HG03520 (cell line): ENCODE data around the gene MT1B.

ENCODE experiments used
- ATAC-seq: cut with Tn5 transposase; IDR thresholded peaks from one replicate; pipeline ENCODE4 v1.9.1; 2021; ENCODE audit warnings: mild to moderate bottlenecking, moderate library complexity; ENCODE audit not compliant: unreplicated experiment

Gene MT1B

DNA sequence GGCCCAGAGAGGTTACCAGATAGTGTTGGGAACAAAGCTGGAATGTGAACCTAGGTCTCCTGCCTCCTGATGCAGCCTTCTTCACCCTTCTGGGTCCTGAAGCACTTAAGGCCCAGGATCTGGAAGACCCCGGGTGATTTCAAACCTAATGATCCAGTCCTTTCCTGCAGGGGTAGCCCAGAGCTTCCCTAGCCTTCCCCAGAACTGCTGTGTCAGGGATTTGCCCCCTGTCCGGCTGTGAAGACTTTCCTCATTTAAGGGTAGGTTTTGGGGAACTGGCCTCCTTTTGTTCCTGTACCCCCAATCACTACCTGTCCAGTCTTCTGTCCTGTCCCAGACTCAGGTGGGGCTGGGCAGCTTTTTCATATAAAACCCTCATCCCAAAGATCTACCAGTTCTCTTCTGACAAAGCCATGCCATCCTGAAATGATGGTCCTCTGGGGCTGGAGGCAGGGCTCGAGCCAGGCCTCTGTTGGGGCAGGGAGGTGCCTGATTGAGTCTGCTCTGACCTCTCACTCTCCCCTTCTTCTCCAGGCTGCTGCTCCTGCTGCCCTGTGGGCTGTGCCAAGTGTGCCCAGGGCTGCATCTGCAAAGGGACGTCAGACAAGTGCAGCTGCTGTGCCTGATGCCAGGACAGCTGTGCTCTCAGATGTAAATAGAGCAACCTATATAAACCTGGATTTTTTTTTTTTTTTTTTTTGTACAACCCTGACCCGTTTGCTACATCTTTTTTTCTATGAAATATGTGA, 31.9 kb downstream of the MT1B start:
- ATAC-seq: no peak

DNA sequence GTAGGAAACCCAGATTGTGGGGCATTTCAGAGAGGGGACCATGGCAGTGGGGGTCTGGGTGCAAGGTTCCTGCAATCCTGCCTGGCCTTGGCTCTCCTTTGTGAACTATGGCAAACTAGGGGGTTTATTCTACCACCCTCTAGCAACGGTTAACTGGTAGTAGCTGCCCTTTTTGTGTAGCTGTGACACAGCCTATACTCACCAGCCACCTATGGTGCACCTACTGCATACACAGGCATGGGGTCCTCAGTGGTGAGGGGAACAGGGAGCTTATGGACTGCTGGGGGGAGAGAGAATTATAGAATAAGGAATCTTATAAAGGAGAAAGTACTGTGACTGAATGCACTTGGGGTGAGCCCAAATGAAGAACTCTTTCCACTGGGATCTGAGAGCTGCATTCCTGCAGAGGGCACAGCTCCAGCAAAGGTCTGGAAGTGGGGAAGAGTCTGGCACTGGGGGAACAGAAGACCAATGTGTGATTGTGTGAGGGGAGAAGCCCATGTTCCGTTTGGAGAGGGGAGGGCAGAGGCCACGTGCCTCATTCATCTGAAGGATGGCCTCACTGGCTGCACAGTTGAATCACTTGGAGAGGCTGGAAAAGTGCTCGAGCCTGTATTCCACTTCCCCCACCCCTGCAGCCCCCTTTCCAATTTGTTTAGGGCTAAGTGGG, 32.7 kb downstream of the MT1B start:
- ATAC-seq: no peak

DNA sequence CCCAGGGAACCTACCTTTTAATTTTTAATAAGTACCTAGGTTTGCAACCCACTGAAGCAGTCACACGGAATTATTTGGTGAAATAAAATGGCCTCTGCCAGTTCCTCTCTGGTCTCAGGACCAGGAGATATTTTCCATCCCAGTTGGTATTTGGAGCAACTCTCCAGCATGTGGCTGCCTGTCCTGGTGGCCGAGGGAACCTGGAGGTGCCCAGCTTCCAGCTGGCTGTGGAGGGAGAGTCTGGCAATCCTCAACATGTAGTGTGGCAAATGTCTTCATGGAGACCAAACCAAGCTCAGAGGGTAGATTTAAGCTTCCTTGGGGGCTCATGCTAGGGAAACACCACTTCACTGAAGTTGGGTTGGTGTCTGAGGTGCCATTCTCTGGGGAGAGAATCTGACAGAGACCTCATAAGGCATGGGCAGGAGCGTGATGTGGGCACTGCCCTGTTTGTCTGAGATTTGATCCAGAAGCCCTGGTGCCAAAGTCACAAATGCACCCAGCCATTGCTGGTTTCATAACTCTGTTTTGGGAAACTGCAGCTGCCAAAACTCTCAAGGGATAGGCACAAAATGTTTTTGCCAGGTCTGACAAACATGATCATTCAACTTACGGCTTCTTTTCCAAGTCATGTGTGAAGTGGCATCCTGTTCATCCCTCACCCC, 33.4 kb downstream of the MT1B start:
- ATAC-seq: no peak

DNA sequence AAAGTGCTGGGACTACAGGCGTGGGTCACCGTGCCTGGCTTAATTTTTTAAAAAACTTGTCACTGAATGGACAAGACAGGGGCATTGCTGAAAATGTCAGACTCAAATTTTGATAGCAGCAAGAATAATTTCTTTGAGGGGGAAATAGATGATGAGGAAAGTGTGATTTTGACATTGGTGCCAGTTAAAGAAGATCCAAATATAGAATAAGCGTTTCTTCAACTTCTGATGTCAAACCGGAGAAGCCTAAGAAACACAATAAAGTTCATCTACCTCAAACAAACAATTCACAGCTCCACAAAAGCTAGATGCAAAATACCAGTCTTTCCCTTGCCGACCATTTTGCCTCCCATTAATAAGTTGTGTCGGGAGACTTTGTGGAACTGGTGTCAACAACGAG, 35.1 kb downstream of the MT1B start:
- ATAC-seq: no peak

DNA sequence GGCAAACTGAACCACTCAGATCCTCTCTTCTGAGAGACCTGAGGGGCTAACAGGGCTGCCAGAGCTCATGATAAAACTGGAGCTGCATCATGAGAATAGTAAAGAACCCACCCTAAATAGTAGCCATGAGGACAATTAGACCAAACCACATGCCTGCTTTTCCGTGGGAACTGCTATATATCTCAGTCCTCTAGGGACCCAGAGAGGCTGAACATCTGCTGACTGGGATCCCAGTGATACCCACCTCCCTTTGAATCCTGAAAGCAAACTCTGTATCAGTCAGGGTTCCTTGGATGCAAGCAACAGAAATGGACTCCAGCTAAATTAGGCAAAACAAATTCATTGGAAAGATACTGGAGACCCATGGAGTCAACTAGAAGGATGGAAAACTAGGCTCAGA, 37.1 kb downstream of the MT1B start:
- no peak for ATAC-seq

DNA sequence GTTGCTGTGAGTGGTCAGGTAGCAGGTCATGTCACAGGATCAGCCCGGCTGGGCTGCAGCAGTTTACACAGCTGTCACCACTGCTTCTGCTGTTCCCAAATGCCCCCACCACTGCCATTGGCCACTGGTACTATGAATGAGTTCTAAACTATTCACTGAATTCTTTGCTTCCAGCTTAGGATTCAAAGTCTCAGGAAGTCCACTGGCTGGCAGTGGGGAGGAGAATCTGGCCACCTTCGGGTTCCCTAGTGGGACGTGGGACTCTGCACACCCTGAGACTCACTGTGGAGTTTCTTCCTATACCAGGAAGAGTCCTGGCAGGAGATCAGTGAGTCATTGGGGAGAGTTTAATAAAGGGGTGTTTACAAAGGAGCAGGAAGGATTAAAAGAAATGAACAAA, 37.5 kb downstream of the MT1B start:
- ATAC-seq: no peak

DNA sequence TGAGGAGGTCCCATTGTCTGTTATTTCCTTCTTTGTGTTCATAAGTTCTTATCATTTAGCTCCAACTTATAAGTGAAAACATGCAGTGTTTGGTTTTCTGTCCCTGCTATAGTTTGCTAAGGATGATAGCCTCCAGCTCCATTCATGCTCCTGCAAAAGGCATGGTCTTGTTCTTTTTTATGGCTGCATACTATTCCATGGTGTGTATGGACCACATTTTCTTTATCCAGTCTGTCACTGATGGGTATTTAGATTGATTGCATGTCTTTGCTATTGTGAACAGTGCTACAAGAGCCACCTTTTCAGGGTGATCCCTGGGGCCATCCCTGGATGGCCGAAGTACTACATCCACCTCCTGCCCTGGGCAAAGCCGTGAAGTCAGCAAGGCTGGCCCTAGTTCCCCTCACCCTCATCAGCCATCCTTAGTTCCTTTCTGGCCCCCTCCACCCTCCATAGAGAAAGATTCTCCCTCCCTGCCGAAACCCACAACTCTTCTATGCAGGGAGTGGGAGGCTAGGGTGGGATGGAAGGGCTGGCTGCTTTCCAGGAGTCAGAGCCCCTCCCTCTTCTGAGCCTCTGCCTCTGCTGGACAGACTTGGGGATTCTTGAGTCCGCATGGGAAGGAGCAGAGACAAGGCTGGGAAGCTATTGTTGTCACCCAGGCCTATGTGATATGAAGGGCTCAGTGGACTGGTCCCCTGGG, 38.9 kb downstream of the MT1B start:
- no peak for ATAC-seq

DNA sequence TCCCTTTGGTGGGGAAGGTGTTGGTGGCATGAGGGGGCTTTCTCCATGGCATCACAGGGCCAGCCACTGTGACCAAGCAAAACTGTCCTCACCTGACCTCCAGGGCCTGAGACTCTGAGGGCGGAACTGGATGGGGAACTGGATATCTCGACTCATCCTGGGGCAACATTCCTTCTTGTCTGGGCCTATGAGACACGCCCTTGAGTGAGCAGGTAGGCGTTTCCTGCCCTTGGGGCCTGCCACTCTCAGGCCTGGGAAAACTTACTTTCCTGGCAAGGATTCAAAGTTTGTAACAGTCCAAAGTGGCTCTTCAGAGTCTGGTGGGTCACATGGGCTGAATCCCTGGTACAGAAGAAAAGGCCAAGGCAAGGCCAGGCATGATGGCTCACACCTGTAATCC, 40.2 kb downstream of the MT1B start:
- ATAC-seq: no peak

DNA sequence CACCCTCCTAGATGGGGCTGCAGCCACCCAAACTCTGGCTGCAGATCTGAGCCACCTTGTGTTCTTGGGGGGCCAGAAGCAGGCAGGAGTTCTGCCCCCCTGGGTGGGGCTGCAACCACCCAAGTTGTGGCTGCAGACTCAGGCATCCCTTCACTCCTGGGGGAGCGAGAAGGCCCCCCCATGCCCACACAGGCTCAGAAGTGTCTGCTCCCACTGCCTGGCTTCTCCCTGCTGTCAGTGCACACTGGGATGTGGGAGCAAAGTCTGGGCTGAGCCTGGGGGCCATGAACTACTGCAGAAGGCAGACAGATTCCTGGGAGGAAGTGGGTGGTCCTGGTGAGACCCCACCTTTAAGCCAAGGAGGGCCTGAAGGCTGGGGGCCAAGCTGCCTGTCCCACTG, 43.6 kb downstream of the MT1B start:
- ATAC-seq: no peak

DNA sequence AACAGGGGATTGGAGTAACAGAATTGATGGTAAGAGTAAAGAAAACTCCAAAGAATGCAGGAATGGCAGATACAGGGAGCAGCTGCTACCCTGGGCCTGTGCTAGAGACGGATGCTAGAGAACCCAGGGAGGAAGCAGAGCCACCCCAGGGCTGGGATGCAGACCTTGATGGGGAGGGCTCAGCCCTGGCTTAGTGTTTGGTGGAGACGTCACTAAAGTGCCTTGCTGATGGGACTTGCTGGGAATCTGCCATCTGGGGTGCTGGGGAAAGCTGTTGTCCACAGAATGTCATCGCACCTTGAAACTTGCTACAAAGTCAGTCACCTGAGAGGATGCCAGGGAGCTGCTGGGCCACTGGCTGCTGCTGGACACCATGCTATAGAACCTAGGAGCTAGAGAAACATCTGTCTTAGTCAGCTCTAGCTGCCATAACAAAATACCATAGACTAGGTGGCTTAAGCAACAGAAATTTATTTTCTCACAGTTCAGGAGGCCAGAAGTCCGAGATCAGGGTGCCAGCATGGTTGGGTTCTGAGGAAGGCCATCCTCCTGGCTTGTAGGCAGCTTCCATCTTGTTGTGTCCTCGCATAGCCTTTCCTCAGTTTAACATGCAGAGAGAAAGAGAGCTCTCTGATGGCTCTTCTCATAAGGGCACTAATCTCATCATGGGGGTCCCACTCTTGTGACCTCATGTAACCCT, 45.9 kb downstream of the MT1B start:
- no peak for ATAC-seq

DNA sequence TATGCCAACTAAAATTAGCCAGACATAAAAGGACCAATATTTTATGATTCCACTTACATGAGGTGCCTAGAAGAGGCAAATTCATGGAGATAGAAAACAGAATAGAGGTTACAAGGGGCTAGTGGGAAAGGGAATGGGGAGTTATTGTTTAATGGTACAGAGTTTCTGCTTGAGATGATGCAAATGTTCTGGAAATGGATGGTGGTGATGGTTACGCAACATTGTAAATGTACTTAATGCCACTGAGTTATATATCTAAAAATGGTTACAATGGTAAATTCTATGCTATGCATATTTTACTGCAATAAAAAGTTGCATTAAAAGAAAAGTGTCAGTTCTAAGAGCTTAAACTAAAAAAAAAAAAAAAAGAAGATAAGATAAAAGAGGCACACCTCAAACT, 48.5 kb downstream of the MT1B start:
- ATAC-seq: no peak

DNA sequence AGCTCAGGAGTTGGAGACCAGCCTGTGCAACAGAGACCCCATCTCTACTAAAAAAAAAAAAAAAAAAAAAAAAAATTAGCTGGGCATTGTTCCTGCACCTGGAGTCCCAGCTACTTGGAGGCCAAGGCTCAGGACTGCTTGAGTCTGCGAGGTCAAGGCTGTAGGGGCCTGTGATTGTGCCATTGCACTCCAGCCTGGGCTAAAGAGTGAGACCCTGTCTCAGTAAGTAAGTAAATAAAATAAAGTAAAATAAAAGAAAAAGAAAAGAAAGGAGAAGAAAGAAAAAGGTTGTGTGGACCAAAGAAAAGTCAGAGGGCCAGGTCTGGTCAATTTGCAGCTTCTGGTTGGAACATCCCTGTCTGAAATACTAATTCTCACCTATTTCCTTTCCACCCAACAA, 48.9 kb downstream of the MT1B start:
- ATAC-seq: no peak

DNA sequence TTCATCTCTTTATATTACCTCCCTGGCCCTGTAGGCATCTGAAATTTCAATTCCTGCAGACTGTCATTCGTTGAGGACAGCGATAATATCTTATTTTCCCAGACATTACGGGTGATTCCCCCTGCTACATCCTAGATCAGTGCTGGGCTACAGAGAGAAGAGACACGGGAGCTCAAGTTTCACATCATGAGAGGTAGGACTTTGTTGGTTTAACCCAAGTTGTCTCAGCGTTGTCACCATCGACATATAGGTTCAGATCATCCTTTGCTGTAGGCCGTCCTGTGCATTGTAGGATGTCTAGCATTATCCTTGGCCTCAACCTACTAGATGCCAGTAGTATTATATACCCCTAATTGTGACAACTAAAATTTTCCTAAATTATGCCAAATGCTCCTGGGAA, 49.8 kb downstream of the MT1B start:
- no peak for ATAC-seq
